ENCODE data around the gene AOC1.

The AOC1 gene

GRCh38 chr7:150835019-150835418 is 17.3 kb upstream of the AOC1 start:
- H3K4me3 ChIP-seq (ENCODE audit: low read depth, low read length): no peak overlapping the region
- no peak for TF ChIP-seq CTCF (IDR thresholded peaks at IDR 0.05; ENCODE audit: low read depth, low read length, missing control alignments)
- DNase-seq (ENCODE audit: low read depth): no peak
- in situ Hi-C loops (cut with HindIII; ENCODE audit: low sequenced_read_pairs): loop anchor here (5.0 kb wide), 1 partner anchor 33 kb away; the partner anchor contains the start of genes TMEM176A and TMEM176B

GRCh38 chr7:150835702-150836280 is 16.5 kb upstream of the AOC1 start:
- no peak for TF ChIP-seq CTCF (IDR thresholded peaks at IDR 0.05; ENCODE audit: low read depth, low read length, missing control alignments)
- in situ Hi-C loops (cut with HindIII; ENCODE audit: low sequenced_read_pairs): loop anchor here (5.0 kb wide), 1 partner anchor 33 kb away; the partner anchor contains the start of genes TMEM176A and TMEM176B
- no peak overlapping the region for H3K4me3 ChIP-seq (ENCODE audit: low read depth, low read length)
- DNase-seq (ENCODE audit: low read depth): no peak

GRCh38 chr7:150838965-150839650 is 13.2 kb upstream of the AOC1 start:
- in situ Hi-C loops (cut with HindIII; ENCODE audit: low sequenced_read_pairs): loop anchor here (5.0 kb wide), 1 partner anchor 37 kb away; the partner anchor contains the start of genes TMEM176A and TMEM176B
- DNase-seq (ENCODE audit: low read depth): no peak
- no peak overlapping the region for H3K4me3 ChIP-seq (ENCODE audit: low read depth, low read length)
- TF ChIP-seq CTCF (IDR thresholded peaks at IDR 0.05; ENCODE audit: low read depth, low read length, missing control alignments): no peak

GRCh38 chr7:150842018-150842417 is 10.3 kb upstream of the AOC1 start:
- DNase-seq (ENCODE audit: low read depth): no peak
- H3K4me3 ChIP-seq (ENCODE audit: low read depth, low read length): no peak overlapping the region
- in situ Hi-C loops (cut with HindIII; ENCODE audit: low sequenced_read_pairs): no loop called here
- TF ChIP-seq CTCF (IDR thresholded peaks at IDR 0.05; ENCODE audit: low read depth, low read length, missing control alignments): no peak

- H3K4me3 ChIP-seq (ENCODE audit: low read depth, low read length): no peak overlapping the region
- DNase-seq (ENCODE audit: low read depth): no peak
- in situ Hi-C loops (cut with HindIII; ENCODE audit: low sequenced_read_pairs): no loop called here
- no peak for TF ChIP-seq CTCF (IDR thresholded peaks at IDR 0.05; ENCODE audit: low read depth, low read length, missing control alignments)
These were observed 9.6 kb upstream of the AOC1 start for GRCh38 chr7:150842716-150843115.

GRCh38 chr7:150845421-150845861 is 6.9 kb upstream of the AOC1 start:
- no peak overlapping the region for H3K4me3 ChIP-seq (ENCODE audit: low read depth, low read length)
- no peak for DNase-seq (ENCODE audit: low read depth)
- no peak for TF ChIP-seq CTCF (IDR thresholded peaks at IDR 0.05; ENCODE audit: low read depth, low read length, missing control alignments)
- in situ Hi-C loops (cut with HindIII; ENCODE audit: low sequenced_read_pairs): no loop called here

Data from astrocyte of the cerebellum (primary cell).